ENCODE results near the gene RPS3A. TPM values are rescaled to one million over a fixed set of nuclear protein-coding genes. Genes with fewer than 3 reads are reported as not detected.
"Not testable (repeated sequence)": the region's sequence is repeated elsewhere in the genome, so short reads cannot be mapped to it uniquely, and the experiment has no call there.

Gene RPS3A
- total RNA-seq, 1 donor from 2014 or later = 2,182 TPM

DNA sequence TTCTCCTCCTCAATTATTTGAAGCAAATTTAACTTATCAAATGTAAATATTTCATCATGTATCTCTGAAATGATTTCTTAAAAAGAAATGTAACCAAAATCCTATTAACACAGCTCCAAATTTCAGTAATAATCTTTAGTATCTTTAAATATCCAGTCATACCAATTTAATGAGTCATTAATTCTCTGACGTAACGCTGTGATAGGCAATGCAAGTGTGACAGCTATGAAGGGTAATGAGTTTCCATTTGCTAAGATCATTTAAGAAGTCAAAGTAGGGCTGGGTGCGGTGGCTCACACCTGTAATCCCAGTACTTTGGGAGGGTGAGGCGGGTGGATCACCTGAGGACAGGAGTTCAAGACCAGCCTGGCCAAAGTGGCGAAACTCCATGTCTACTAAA is 15.6 kb downstream of the RPS3A start:
- DNase-seq (ENCODE audit: low spot score) = no peak

DNA sequence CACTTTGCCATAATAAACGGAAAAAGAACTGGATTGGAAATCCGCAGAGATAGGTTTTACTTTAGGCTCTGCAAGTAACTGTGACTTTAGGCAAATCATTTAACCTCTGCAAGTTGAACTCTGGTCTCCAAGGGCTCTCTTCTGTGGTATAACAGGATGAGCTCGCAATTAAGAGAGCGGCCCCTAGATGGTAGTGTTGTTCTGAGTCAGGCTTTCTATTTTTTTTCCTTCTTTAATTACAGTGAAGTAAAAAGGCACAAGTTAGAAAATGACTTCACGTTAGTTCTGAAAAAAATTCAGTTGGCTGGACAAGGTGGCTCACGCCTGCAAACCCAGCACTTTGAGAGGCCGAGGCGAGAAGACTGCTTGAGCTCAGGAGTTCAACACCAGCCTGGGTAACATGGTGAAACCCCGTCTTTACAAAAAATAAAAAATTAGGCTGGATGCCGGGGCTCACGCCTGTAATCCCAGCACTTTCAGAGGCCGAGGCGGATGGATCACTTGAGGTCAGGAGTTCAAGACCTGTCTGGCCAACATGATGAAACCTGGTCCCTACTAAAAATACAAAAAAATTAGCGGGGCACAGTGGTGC is 18.0 kb downstream of the RPS3A start:
- peak; percentile 65 for DNase-seq (ENCODE audit: low spot score)

GRCh38 chr4:151129796-151130195 is 30.4 kb downstream of the RPS3A start:
- DNase-seq (ENCODE audit: low spot score) = no peak

GRCh38 chr4:151133311-151133710 is 33.9 kb downstream of the RPS3A start:
- no peak for DNase-seq (ENCODE audit: low spot score)

- DNase-seq (ENCODE audit: low spot score) = not testable (repeated sequence)
Observed at GRCh38 chr4:151136048-151136447, 36.6 kb downstream of the RPS3A start.

DNA sequence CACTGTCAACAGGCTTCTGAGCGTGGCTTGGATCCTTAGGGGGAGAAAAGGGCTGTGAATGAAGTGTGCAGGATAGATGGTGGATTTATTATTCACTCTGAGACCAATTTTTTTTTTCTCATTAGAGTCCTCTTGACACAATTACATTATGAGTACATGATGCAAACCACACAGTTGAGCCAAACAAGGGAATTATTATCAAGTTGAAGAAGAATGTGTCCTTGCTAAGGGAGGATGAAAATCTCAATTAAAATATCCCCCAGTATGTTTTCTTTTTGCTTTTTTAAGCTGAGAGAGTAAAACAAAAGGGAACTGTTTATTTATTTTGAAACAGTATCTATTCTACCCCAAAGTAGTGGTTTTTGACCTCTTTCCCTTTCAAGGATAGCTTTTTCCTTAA is 40.4 kb downstream of the RPS3A start:
- DNase-seq (ENCODE audit: low spot score) = no peak

DNA sequence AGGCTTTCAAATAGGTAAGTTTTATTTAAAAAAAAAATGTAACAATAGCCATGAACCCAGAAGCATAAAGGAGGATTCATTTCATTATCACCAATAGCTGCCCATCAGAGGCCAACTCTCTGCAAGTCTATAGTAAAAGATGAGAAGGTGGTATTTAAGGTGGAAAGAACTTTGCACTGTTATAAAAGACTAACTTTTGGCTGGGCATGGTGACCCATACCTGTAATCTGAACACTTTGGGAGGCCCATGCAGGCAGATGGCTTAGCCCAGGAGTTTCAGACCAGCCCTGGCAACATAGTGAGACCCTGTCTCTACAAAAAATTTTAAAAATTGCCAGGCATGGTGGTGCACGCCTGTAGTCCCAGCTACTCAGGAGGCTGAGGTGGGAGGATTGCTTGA is 43.3 kb downstream of the RPS3A start:
- no peak for DNase-seq (ENCODE audit: low spot score)

DNA sequence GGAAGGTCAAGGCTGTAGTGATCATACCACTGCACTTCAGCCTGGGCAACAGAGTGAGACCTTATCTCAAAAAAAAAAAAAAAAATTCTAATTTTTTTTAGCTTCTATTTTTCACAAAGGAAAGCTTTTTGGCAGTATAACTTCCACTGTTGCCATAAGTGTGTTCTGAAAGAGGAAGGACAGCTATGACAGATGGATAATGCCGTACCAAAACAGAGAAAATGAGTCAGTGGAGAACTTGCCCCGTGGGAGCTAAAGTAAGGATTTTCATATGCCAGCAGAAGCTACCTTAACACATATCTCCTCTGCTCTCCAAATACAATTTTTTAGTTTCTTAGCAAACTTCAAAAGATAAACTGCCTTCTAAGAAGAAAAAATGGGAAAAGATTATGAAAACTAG is 43.7 kb downstream of the RPS3A start:
- DNase-seq (ENCODE audit: low spot score) = no peak

DNA sequence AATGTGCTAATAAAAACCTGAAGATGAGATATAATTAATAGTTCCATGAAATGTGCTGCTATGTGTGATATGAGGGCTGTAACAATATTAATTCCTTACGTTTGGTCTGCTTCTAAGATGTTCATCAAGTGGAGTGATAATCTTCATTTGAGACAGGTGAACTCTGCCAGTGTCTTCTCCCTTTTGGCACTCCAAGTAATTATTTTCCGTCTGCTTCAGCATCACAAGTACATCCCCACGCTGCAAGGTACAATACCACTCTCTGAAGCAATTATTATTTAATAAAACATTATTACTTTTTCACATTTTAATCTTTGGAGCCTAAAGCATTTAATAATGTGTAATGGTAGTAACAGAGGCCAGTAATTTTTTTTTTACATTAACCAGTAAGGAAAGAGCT is 44.4 kb downstream of the RPS3A start:
- DNase-seq (ENCODE audit: low spot score) = no peak

- no peak for DNase-seq (ENCODE audit: low spot score)
Observed at GRCh38 chr4:151144329-151145072, 45.1 kb downstream of the RPS3A start.

DNA sequence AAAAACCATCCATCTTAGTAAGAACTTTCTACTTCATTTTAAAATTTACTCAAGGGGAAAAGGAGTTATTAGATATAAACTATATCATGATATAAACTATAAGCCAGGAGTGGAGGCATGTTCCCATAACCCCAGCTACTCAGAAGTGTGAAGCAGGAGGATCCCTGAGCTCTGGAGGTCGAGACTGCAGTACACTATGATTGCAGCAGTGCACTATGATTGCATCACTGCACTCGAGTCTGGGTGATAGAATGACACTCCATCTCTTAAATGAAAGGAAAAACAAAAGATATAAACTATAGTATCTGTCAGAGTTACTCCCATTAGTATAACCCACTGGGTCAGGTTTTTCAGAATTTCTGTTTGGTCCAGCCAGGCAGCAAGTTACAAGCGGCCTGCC is 47.6 kb downstream of the RPS3A start:
- DNase-seq (ENCODE audit: low spot score) = no peak

DNA sequence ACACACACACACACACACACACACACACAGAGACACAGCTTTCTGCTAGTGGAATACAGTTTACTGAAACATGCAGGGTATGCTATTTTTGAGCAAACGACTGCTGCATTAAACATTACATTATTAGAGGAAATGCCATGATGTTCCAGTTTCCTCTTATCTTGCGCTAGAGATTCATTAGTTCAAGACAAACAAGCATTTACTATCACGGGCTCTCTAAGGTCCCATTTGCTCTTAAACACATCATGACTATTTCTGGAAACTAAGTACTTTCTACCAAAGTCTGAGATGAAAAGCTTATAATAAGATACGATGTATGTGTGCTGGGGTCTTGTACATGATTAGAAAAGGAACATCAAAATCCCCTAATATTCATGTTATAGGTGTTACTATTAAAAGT is 48.8 kb downstream of the RPS3A start:
- no peak for DNase-seq (ENCODE audit: low spot score)

DNA sequence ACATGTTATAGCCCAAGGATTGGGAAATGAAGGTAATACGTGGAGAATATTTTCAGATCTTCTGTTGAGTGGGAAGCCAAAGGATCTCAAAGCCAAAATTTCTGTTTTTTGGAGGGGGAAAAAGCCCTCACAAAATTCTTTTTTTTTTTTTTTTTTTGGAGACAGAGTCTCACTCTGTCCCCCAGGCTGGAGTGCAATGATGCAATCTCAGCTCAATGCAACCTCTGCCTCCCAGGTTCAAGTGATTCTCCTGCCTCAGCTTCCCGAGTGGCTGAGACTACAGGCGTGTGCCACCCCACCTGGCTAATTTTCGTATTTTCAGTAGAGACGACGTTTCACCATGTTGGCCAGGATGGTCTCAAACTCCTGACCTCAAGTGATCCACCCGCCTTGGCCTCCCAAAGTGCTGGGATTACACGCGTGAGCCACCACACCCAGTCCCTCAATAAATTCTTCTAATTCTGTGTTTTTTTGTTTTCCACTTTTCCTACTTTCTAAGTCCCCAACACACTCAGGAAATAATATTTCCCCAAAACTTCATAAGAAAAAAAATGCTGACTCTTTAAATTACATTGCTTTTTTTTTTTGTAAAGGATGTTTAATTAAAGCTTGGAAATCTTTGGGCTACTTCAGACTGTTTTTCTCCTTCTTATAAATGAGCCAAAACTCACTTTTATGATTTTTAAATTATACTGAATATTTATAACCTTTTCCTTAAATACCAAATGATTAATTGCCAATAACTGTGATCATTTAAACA is 51.6 kb downstream of the RPS3A start:
- no peak for DNase-seq (ENCODE audit: low spot score)

- DNase-seq (ENCODE audit: low spot score) = no peak
Observed at GRCh38 chr4:151152028-151152427, 52.6 kb downstream of the RPS3A start.

GRCh38 chr4:151153585-151153984 is 54.2 kb downstream of the RPS3A start:
- no peak for DNase-seq (ENCODE audit: low spot score)

Other genes starting within 250 kb of the RPS3A start
- gene LRBA, start 84.3 kb upstream of the RPS3A start, total RNA-seq = 93.1 TPM
- not detected for gene PRSS48, start 177.5 kb downstream of the RPS3A start, total RNA-seq
- 41.7 TPM for gene SH3D19, start 226.0 kb downstream of the RPS3A start, total RNA-seq

Measured in ureter (tissue), 1 donor.